Glutamatergic neuron (in vitro differentiated cells): ENCODE data around the gene FMN1. TPM values are rescaled to one million over a fixed set of nuclear protein-coding genes. Genes with fewer than 3 reads are reported as not detected.
A peak's percentile ranks its signal among the peaks of the same experiment; 100 is the strongest.

Source experiments
- DNase-seq: peaks from one replicate; pipeline ENCODE4 v3.0.0; 2022
- H3K27ac Mint-ChIP-seq: one replicate; pipeline ENCODE4 v1.8.0; 2020; ENCODE audit warnings: mild to moderate bottlenecking, mixed read lengths, inconsistent platforms; ENCODE audit not compliant: unreplicated experiment
- H3K27me3 Mint-ChIP-seq: one replicate; pipeline ENCODE4 v1.8.0; 2020; ENCODE audit warnings: mild to moderate bottlenecking, moderate library complexity, mixed read lengths, inconsistent platforms; ENCODE audit not compliant: unreplicated experiment
- H3K36me3 Mint-ChIP-seq: one replicate; pipeline ENCODE4 v1.8.0; 2020; ENCODE audit warnings: mild to moderate bottlenecking, mixed read lengths, inconsistent platforms; ENCODE audit not compliant: unreplicated experiment
- H3K4me1 Mint-ChIP-seq: one replicate; pipeline ENCODE4 v1.8.0; 2020; ENCODE audit warnings: mild to moderate bottlenecking, low read depth, mixed read lengths, inconsistent platforms; ENCODE audit not compliant: unreplicated experiment
- H3K4me3 Mint-ChIP-seq: one replicate; pipeline ENCODE4 v1.8.0; 2020; ENCODE audit warnings: mild to moderate bottlenecking, mixed read lengths, inconsistent platforms; ENCODE audit not compliant: unreplicated experiment
- H3K9me3 Mint-ChIP-seq: one replicate; pipeline ENCODE4 v1.8.0; 2020; ENCODE audit warnings: mild to moderate bottlenecking, moderate library complexity, mixed read lengths, inconsistent platforms; ENCODE audit not compliant: unreplicated experiment
- CTCF ChIP-seq: fragments of 200-600 bp; sonication (generic); IDR thresholded peaks from one replicate; pipeline ENCODE4 v1.5.0; 2021; ENCODE audit not compliant: partially characterized antibody, unreplicated experiment
- total RNA-seq: library from RNA; stranded (reverse); fragmentation: NEBNext Ultra II Directional; extraction: Animal tissue kit (Norgen Biotek cat#: 25700); gene quantifications from one replicate; pipeline ENCODE4 v1.2.1, GENCODE V29; 2021; ENCODE audit not compliant: unreplicated experiment

Gene FMN1
- total RNA-seq, 1 donor from 2014 or later, result 1.1 TPM

DNA sequence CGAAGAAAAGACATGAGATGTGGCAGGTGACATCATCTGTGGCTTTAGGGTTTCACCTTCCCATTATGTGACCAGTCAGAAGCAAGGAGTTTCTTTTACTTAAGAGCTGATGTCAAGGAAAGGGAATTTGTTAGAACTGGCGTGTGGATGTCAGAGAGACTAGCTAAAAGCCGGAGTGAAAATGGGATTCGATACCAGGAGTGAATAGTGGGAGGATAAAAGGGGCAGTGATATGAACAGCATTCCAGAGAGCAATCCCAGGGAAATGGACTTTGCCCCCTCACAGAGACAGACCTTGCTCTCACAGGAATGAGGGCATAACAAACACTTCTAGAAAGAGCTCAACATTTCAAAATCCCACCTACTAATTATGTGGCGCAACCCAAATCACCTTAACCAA, 5.9 kb upstream of the FMN1 start:
- Mint-ChIP-seq H3K27me3 (no peaks in the 10 kb centered on the region), H3K9me3 (no peaks in the 10 kb centered on the region), H3K27ac (no peak overlapping the region), H3K4me3 (no peak overlapping the region), H3K4me1 (peaks cover 13% of the 10 kb centered on the region), H3K36me3 (no peaks in the 10 kb centered on the region)
- no peak for DNase-seq
- TF ChIP-seq CTCF, result no peak

- Mint-ChIP-seq H3K4me1 (peaks cover 14% of the 10 kb centered on the region), H3K27me3 (peaks cover 5% of the 10 kb centered on the region), H3K27ac (no peak overlapping the region), H3K9me3 (no peaks in the 10 kb centered on the region), H3K4me3 (no peak overlapping the region), H3K36me3 (no peaks in the 10 kb centered on the region)
- no peak for TF ChIP-seq CTCF
- no peak for DNase-seq
These were observed 4.0 kb upstream of the FMN1 start for GRCh38 chr15:33198541-33198940.

GRCh38 chr15:33197636-33198035, 3.1 kb upstream of the FMN1 start:
- H3K36me3 Mint-ChIP-seq, result no peaks in the 10 kb centered on the region
- H3K4me3 Mint-ChIP-seq, result no peak overlapping the region
- H3K27me3 Mint-ChIP-seq, result peaks cover 5% of the 10 kb centered on the region
- H3K27ac Mint-ChIP-seq, result no peak overlapping the region
- no peak for TF ChIP-seq CTCF
- H3K4me1 Mint-ChIP-seq, result peaks cover 14% of the 10 kb centered on the region
- H3K9me3 Mint-ChIP-seq, result no peaks in the 10 kb centered on the region
- DNase-seq, result no peak

- Mint-ChIP-seq H3K4me3 (peak overlapping the region; percentile 93), H3K9me3 (no peaks in the 10 kb centered on the region), H3K27me3 (peaks cover 5% of the 10 kb centered on the region), H3K36me3 (no peaks in the 10 kb centered on the region), H3K27ac (peak overlapping the region; percentile 55), H3K4me1 (peaks cover 4% of the 10 kb centered on the region)
- TF ChIP-seq CTCF, result no peak
- DNase-seq, result no peak
These were observed 277 bp downstream of the FMN1 start for GRCh38 chr15:33194237-33194636.

DNA sequence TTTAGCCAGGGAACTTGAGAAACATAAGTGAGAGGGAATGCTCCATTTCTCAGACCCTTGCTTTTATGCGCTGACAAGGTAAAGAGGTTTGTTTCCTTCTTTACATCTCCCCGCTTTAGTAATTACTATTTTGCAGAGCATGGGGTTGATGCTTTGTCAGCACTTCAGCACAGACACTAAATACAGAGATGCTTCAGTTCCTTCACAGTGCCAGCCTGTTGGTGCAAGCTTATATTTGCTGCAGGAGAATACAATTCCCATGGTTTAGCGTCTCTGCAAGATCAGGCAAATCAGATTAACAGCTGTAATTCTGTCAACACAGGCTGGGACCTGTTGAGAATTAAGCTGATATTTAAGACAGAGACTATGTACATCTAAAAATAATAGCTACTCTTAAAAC, 2.9 kb downstream of the FMN1 start:
- peaks cover 4% of the 10 kb centered on the region for H3K4me1 Mint-ChIP-seq
- no peak for TF ChIP-seq CTCF
- no peak for DNase-seq
- no peak overlapping the region for H3K27ac Mint-ChIP-seq
- no peak overlapping the region for H3K4me3 Mint-ChIP-seq
- H3K9me3 Mint-ChIP-seq, result no peaks in the 10 kb centered on the region
- H3K36me3 Mint-ChIP-seq, result no peaks in the 10 kb centered on the region
- H3K27me3 Mint-ChIP-seq, result peaks cover 5% of the 10 kb centered on the region
